K562 (cell line): ENCODE measurements around the gene ZNRD2. TPM values are rescaled to one million over a fixed set of nuclear protein-coding genes. Genes with fewer than 3 reads are reported as not detected.

Experiments used
- CREM ChIP-seq: IDR thresholded peaks from 2 replicates; pipeline ENCODE4 v1.6.1; 2014; ENCODE audit warnings: antibody characterized with exemption, low read depth
- ETV6 ChIP-seq, 3 experiments: fragments of 150-350 bp in 1 of 3; sonication (generic) in 1 of 3; formaldehyde crosslinking in 1 of 3; IDR thresholded peaks; 2 replicates each; pipeline versions ENCODE4 v1.6.1 to v1.8.0; 2014 to 2022; ENCODE audit warnings: borderline replicate concordance in 2 of 3, low read depth in 2 of 3, antibody characterized with exemption in 1 of 3, low read length in 1 of 3, mild to moderate bottlenecking in 1 of 3, missing genetic modification reagents in 1 of 3
- FOS ChIP-seq: IDR thresholded peaks from 3 replicates; pipeline ENCODE4 v1.6.1; 2011; ENCODE audit not compliant: insufficient read length; ENCODE audit errors: extremely low read depth
- GTF2F1 ChIP-seq: IDR thresholded peaks from 2 replicates; pipeline ENCODE4 v1.6.1; 2011; ENCODE audit warnings: low read depth, low read length, improper control_type of control experiment
- KLF10 ChIP-seq: fragments of 250-450 bp; sonication (Bioruptor Pico); IDR thresholded peaks from 2 replicates; pipeline ENCODE4 v1.6.1; 2021; ENCODE audit warnings: matching md5 sums
- PHF21A ChIP-seq: fragments of 450-650 bp; IDR thresholded peaks from 2 replicates; pipeline ENCODE4 v1.6.1; 2017; ENCODE audit warnings: low read depth, borderline replicate concordance
- PHTF2 ChIP-seq: fragments of 250-450 bp; sonication (Bioruptor Pico); IDR thresholded peaks from 2 replicates; pipeline ENCODE4 v1.5.0; 2021; ENCODE audit warnings: mild to moderate bottlenecking
- SIX5 ChIP-seq, 2 experiments: IDR thresholded peaks; 2 replicates each; pipeline ENCODE4 v1.6.1; 2011; ENCODE audit warnings: low read length in 2 of 2, borderline replicate concordance in 1 of 2, low read depth in 1 of 2, mild to moderate bottlenecking in 1 of 2, moderate library complexity in 1 of 2; ENCODE audit not compliant: insufficient read depth in 1 of 2
- TCF7L2 ChIP-seq: fragments of 150-350 bp; IDR thresholded peaks from 2 replicates; pipeline ENCODE4 v1.6.1; 2016; ENCODE audit warnings: low read depth, mild to moderate bottlenecking, low read length, moderate library complexity
- ZNF507 ChIP-seq: conservative IDR thresholded peaks from 2 replicates; pipeline ENCODE4 v1.6.1; 2017; ENCODE audit warnings: missing genetic modification characterization, missing compliant biosample characterization
- polyA plus RNA-seq, 8 experiments: library from polyadenylated mRNA; depleted of rRNA in 4 of 8; stranded (reverse) in 5 of 8; unstranded in 3 of 8; fragments of >200 nt; fragmentation: Nextera tagmentation in 2 of 8; fragmentation: Illumina TruSeq in 1 of 8; extraction: Ambion mirVana in 2 of 8; extraction: Trizol in 1 of 8; gene quantifications; 2 replicates each; pipeline versions ENCODE4 v1.2.1 to v1.2.3, GENCODE V29; 2011 to 2014; ENCODE audit warnings: inconsistent platforms in 1 of 8, missing spikeins in 1 of 8
- total RNA-seq, 7 experiments: library from RNA; depleted of rRNA in 6 of 7; stranded (reverse); fragments of >200 nt in 6 of 7; fragmentation: Illumina TruSeq in 2 of 7; extraction: Trizol in 2 of 7; gene quantifications; 2 replicates each; pipeline versions ENCODE4 v1.2.1 to v1.2.3, GENCODE V29; 2011 to 2021; ENCODE audit warnings: low replicate concordance in 1 of 7
- TF ChIP-seq, protein P1 (sequence below): fragments of 200-800 bp; sonication (Bioruptor generic); IDR thresholded peaks from 2 replicates; pipeline ENCODE4 v1.6.1; 2016; ENCODE audit warnings: missing genetic modification characterization, missing compliant biosample characterization
- TF ChIP-seq, protein P2 (sequence below): fragments of 450-650 bp; IDR thresholded peaks from 2 replicates; pipeline ENCODE4 v1.6.1; 2018; ENCODE audit not compliant: partially characterized antibody
- TF ChIP-seq, protein P3 (sequence below), 2 experiments: fragments of 450-650 bp; IDR thresholded peaks; 2 replicates each; pipeline ENCODE4 v1.6.1; 2018; ENCODE audit warnings: mild to moderate bottlenecking in 2 of 2, low read depth in 1 of 2; ENCODE audit not compliant: partially characterized antibody in 2 of 2

The ZNRD2 gene
- total and polyA plus RNA-seq, 9 of the 15 experiments (the other 6 are each of a cell fraction or from before 2014, with no cell fraction given) = 13.4 to 129 (median 60.4) TPM

DNA sequence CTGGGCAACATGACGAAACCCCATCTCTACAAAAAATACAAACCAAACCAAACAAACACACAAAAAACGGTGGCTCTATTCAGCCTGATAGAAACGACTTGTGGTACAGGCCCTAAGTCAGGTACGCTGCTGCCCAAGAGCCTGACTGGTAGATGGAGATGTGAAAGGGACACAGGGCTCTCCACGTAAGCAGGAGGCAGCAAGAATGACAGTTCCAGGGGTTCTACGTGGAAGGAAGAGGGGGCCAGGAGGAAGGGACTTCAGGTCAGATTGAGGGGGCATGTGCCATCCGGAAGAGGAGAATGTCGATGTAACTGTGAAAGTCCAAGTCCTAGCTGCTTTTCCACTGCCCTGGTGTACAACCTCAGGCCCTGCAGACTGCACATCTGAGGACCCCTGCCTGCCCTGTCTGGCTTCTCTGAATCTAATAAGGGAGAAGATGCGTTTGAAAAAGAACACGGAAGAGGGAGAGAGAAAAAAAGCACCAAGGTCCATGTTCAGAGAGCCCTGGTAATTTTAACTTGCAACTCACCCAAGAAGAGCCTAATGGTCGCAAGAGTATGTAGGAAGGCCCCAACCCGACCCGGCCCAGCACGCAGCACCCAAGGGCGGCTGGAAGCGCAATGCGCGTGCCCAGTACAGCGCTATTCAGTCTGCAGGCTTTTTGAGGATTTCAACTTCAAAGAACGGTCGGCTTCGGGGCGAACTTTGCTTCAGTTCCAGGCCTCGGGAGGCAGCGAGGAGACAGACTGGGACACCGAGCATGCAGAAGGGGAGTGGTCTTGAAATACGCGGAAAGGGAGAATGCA is 909 bp upstream of the ZNRD2 start (continued):
- TF ChIP-seq, protein P1, sequence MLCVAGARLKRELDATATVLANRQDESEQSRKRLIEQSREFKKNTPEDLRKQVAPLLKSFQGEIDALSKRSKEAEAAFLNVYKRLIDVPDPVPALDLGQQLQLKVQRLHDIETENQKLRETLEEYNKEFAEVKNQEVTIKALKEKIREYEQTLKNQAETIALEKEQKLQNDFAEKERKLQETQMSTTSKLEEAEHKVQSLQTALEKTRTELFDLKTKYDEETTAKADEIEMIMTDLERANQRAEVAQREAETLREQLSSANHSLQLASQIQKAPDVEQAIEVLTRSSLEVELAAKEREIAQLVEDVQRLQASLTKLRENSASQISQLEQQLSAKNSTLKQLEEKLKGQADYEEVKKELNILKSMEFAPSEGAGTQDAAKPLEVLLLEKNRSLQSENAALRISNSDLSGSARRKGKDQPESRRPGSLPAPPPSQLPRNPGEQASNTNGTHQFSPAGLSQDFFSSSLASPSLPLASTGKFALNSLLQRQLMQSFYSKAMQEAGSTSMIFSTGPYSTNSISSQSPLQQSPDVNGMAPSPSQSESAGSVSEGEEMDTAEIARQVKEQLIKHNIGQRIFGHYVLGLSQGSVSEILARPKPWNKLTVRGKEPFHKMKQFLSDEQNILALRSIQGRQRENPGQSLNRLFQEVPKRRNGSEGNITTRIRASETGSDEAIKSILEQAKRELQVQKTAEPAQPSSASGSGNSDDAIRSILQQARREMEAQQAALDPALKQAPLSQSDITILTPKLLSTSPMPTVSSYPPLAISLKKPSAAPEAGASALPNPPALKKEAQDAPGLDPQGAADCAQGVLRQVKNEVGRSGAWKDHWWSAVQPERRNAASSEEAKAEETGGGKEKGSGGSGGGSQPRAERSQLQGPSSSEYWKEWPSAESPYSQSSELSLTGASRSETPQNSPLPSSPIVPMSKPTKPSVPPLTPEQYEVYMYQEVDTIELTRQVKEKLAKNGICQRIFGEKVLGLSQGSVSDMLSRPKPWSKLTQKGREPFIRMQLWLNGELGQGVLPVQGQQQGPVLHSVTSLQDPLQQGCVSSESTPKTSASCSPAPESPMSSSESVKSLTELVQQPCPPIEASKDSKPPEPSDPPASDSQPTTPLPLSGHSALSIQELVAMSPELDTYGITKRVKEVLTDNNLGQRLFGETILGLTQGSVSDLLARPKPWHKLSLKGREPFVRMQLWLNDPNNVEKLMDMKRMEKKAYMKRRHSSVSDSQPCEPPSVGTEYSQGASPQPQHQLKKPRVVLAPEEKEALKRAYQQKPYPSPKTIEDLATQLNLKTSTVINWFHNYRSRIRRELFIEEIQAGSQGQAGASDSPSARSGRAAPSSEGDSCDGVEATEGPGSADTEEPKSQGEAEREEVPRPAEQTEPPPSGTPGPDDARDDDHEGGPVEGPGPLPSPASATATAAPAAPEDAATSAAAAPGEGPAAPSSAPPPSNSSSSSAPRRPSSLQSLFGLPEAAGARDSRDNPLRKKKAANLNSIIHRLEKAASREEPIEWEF (CRISPR knock-in tag) = no peak
- TF ChIP-seq, protein P2, sequence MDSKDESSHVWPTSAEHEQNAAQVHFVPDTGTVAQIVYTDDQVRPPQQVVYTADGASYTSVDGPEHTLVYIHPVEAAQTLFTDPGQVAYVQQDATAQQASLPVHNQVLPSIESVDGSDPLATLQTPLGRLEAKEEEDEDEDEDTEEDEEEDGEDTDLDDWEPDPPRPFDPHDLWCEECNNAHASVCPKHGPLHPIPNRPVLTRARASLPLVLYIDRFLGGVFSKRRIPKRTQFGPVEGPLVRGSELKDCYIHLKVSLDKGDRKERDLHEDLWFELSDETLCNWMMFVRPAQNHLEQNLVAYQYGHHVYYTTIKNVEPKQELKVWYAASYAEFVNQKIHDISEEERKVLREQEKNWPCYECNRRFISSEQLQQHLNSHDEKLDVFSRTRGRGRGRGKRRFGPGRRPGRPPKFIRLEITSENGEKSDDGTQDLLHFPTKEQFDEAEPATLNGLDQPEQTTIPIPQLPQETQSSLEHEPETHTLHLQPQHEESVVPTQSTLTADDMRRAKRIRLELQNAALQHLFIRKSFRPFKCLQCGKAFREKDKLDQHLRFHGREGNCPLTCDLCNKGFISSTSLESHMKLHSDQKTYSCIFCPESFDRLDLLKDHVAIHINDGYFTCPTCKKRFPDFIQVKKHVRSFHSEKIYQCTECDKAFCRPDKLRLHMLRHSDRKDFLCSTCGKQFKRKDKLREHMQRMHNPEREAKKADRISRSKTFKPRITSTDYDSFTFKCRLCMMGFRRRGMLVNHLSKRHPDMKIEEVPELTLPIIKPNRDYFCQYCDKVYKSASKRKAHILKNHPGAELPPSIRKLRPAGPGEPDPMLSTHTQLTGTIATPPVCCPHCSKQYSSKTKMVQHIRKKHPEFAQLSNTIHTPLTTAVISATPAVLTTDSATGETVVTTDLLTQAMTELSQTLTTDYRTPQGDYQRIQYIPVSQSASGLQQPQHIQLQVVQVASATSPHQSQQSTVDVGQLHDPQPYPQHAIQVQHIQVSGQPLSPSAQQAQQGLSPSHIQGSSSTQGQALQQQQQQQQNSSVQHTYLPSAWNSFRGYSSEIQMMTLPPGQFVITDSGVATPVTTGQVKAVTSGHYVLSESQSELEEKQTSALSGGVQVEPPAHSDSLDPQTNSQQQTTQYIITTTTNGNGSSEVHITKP = no peak
- TF ChIP-seq PHTF2 (CRISPR knock-in tag) = no peak
- TF ChIP-seq GTF2F1 = no peak
- TF ChIP-seq FOS = no peak
- TF ChIP-seq, protein P3, sequence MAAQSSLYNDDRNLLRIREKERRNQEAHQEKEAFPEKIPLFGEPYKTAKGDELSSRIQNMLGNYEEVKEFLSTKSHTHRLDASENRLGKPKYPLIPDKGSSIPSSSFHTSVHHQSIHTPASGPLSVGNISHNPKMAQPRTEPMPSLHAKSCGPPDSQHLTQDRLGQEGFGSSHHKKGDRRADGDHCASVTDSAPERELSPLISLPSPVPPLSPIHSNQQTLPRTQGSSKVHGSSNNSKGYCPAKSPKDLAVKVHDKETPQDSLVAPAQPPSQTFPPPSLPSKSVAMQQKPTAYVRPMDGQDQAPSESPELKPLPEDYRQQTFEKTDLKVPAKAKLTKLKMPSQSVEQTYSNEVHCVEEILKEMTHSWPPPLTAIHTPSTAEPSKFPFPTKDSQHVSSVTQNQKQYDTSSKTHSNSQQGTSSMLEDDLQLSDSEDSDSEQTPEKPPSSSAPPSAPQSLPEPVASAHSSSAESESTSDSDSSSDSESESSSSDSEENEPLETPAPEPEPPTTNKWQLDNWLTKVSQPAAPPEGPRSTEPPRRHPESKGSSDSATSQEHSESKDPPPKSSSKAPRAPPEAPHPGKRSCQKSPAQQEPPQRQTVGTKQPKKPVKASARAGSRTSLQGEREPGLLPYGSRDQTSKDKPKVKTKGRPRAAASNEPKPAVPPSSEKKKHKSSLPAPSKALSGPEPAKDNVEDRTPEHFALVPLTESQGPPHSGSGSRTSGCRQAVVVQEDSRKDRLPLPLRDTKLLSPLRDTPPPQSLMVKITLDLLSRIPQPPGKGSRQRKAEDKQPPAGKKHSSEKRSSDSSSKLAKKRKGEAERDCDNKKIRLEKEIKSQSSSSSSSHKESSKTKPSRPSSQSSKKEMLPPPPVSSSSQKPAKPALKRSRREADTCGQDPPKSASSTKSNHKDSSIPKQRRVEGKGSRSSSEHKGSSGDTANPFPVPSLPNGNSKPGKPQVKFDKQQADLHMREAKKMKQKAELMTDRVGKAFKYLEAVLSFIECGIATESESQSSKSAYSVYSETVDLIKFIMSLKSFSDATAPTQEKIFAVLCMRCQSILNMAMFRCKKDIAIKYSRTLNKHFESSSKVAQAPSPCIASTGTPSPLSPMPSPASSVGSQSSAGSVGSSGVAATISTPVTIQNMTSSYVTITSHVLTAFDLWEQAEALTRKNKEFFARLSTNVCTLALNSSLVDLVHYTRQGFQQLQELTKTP (IDR thresholded peaks at IDR 0.05; ENCODE audit: low read depth in 1 of 2, partially characterized antibody in 2 of 2) = no peak
- no peak for TF ChIP-seq CREM
- TF ChIP-seq PHF21A = no peak
- no peak for TF ChIP-seq ZNF507
- no peak for TF ChIP-seq TCF7L2
- no peak for TF ChIP-seq KLF10 (CRISPR knock-in tag)
- no peak for TF ChIP-seq SIX5 (IDR thresholded peaks at IDR 0.05; ENCODE audit: borderline replicate concordance in 1 of 2, insufficient read depth in 1 of 2, low read depth in 1 of 2, low read length in 2 of 2)
- no peak for TF ChIP-seq ETV6 (IDR thresholded peaks at IDR 0.05; ENCODE audit: borderline replicate concordance in 1 of 2, low read depth in 2 of 2, low read length in 1 of 2)
- TF ChIP-seq ETV6 (CRISPR knock-in tag; IDR thresholded peaks at IDR 0.05; ENCODE audit: borderline replicate concordance) = no peak
